ENCODE measurements around the gene LYRM9. TPM values are rescaled to one million over a fixed set of nuclear protein-coding genes. Genes with fewer than 3 reads are reported as not detected.

The LYRM9 gene
- total and polyA plus RNA-seq, 2 of the 8 experiments (the other 6 are each of a cell fraction or from before 2014, with no cell fraction given), result 4.3 to 5.2 TPM

DNA sequence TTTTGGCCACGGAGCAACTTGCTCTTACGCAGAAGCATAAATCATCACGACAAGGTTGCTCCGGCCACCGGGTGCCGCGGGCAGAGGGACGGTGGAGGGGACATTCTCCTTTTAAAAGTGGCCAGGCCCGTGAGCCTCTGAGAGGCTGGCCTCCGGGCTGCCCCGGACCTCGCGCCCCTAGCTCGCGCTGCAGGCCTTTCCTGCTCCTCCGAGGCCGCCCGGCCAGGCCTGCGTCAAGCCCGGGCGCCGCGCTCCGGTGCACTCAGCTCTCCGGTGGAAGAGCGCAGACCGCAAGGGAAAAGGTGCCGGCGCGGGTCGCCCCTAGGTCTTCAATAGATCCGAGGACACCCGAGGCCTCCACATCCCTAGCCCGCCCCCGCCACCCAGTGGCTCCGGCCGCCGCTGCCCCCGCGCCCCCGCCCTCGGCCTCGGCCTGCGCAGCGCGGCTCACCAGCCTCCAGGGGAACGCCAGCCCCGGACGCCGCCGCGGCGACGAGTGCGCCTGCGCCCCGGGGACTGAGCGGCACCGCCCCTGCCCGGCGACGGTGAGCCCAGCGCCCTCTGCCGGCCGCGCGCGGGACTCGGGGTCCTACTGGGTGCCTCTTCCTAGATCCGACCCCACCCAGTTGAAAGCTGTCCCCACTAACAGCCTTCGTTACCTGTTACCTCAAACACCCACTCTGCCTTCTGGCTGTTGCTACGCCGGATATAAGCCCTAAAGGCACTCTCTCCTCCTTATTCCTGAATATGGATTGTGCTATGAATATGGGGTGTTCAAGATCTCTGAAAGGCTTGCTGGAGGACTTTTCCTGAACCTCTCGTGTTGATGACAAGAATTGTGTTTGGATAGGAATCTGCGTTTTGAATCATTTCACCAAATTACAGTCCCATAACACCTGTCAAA is at the start of gene LYRM9 (continued):
- TF ChIP-seq SUZ12 (IDR thresholded peaks at IDR 0.05; ENCODE audit: low read length) (no peak), SIX5 (IDR thresholded peaks at IDR 0.05; ENCODE audit: low read depth, low read length) (no peak), ASH2L (IDR thresholded peaks at IDR 0.05; ENCODE audit: low read length) (peak; percentile 79)

Data from H1 (cell line).